Neural crest cell (in vitro differentiated cells): Measurements from ENCODE around the gene NUDT8. TPM values are rescaled to one million over a fixed set of nuclear protein-coding genes. Genes with fewer than 3 reads are reported as not detected.

ENCODE experiments used
- DNase-seq: peaks from one replicate; pipeline ENCODE4 v3.0.0; 2021; ENCODE audit warnings: low read depth, mixed read lengths, low spot score
- H3K27ac Mint-ChIP-seq: one replicate; pipeline ENCODE4 v1.8.0; 2021; ENCODE audit warnings: mild to moderate bottlenecking, mixed read lengths; ENCODE audit not compliant: unreplicated experiment
- H3K27me3 Mint-ChIP-seq: 2 replicates; pipeline ENCODE4 v1.8.0; 2021; ENCODE audit warnings: low read depth, mild to moderate bottlenecking, mixed read lengths
- H3K36me3 Mint-ChIP-seq: 2 replicates; pipeline ENCODE4 v1.8.0; 2021; ENCODE audit warnings: low read depth, mild to moderate bottlenecking, mixed read lengths
- H3K4me1 Mint-ChIP-seq: 2 replicates; pipeline ENCODE4 v1.8.0; 2021; ENCODE audit warnings: mixed read lengths
- H3K4me3 Mint-ChIP-seq: one replicate; pipeline ENCODE4 v1.8.0; 2021; ENCODE audit warnings: mild to moderate bottlenecking, mixed read lengths
- H3K9me3 Mint-ChIP-seq: 2 replicates; pipeline ENCODE4 v1.8.0; 2021; ENCODE audit warnings: mixed read lengths
- total RNA-seq: library from RNA; stranded (reverse); gene quantifications from 2 replicates; pipeline ENCODE4 v1.2.1, GENCODE V29; 2021
- TF ChIP-seq, protein P1 (sequence below): fragments of 200-600 bp; sonication (generic); conservative IDR thresholded peaks from 2 replicates; pipeline ENCODE4 v1.5.0; 2021; ENCODE audit warnings: antibody characterized with exemption, mild to moderate bottlenecking

NUDT8 gene
- total RNA-seq, 1 donor from 2014 or later, result 13.9 TPM

DNA sequence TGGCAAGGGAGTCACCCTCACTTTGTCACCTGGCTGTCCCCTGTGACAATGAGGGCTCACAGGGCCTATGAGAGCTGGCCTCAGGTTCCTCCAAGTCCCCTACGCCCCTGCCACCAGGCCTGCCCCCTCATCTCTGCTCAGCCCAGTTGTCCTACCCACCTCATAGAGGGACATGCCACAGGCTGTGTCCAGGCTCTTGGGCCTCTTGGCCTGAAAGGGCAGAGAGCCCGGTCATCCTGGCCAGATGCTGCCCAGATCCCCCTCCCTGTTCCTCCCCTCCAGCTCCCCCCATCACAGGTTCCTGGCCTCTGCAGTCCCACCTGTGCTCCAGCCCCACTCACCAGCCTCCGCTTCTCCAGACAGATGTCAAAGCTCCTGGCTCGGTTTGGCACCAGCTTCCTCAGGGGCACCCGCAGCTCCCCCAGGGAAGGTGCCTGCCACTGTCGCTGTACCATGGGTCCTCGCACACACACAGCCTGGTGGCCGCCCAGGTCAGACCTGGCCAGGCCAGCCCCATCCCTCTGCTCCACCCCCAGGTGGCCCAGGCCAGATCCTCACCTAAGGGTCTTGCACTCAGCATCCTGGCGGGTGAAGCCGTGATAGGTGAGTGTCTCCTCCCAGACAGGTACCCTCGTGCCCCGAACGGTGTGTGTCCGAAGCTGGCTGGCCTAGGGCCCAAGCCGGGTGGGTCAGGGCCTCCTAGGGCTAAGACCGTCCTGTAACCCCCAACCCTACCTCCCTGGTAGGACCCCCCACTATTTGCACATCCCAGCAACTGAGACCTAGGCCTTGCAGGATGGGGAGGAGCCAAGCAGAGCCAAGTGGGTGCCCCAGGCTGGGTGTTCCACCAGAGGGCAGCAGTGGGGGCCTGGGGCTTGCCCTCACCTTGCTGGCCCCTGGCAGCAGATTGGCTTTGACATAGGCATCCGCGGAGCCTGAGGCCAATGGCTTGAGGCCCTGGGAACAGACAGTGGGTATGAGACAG is 14.7 kb downstream of the NUDT8 start:
- TF ChIP-seq, protein P1, sequence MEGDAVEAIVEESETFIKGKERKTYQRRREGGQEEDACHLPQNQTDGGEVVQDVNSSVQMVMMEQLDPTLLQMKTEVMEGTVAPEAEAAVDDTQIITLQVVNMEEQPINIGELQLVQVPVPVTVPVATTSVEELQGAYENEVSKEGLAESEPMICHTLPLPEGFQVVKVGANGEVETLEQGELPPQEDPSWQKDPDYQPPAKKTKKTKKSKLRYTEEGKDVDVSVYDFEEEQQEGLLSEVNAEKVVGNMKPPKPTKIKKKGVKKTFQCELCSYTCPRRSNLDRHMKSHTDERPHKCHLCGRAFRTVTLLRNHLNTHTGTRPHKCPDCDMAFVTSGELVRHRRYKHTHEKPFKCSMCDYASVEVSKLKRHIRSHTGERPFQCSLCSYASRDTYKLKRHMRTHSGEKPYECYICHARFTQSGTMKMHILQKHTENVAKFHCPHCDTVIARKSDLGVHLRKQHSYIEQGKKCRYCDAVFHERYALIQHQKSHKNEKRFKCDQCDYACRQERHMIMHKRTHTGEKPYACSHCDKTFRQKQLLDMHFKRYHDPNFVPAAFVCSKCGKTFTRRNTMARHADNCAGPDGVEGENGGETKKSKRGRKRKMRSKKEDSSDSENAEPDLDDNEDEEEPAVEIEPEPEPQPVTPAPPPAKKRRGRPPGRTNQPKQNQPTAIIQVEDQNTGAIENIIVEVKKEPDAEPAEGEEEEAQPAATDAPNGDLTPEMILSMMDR, result peak; percentile 55
- Mint-ChIP-seq H3K4me3 (no peak overlapping the region), H3K9me3 (peaks cover 5% of the 10 kb centered on the region), H3K36me3 (peaks cover 5% of the 10 kb centered on the region), H3K27me3 (peaks cover 13% of the 10 kb centered on the region), H3K27ac (no peak overlapping the region), H3K4me1 (peaks cover 20% of the 10 kb centered on the region)
- peak; percentile 46 for DNase-seq

GRCh38 chr11:67613960-67614715 is 15.6 kb downstream of the NUDT8 start:
- peak overlapping the region; percentile 31 for H3K4me3 Mint-ChIP-seq
- H3K9me3 Mint-ChIP-seq, result no peaks in the 10 kb centered on the region
- peaks cover 7% of the 10 kb centered on the region for H3K27me3 Mint-ChIP-seq
- TF ChIP-seq, protein P1, result peak; percentile 75
- peaks cover 14% of the 10 kb centered on the region for H3K4me1 Mint-ChIP-seq
- no peaks in the 10 kb centered on the region for H3K36me3 Mint-ChIP-seq
- no peak overlapping the region for H3K27ac Mint-ChIP-seq
- peak; percentile 71 for DNase-seq

DNA sequence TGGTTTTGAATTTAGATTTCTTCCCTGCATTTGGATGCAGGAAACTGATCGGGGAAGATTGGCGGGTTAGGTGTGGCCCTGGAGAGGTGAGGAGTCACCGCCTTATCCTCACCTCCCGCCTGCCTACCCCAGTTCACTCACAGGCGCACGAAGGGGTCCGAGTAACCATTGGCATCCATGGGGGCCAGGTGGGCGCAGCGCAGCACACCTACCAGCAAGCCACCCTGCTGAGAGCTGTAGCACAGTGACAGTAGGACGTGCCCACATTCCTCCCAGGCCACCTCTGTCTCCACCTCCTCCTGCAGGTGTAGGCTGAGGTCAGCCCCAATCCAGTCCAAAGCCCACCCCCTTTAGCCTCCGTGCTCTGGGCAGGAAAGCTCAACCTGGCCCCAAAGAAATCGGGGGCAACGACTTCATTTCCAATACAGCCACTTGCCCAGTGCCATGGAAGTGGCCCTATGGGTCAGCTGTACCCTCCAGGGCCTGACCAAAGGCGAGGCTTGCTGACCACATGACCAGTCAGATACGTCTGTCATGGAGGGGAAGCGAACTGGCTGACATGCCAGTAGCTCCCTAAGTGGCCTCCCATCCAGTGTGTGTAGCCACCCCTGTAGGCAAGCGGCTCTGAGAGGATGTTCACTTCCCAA is 16.3 kb downstream of the NUDT8 start:
- Mint-ChIP-seq H3K27me3 (peaks cover 7% of the 10 kb centered on the region), H3K9me3 (no peaks in the 10 kb centered on the region), H3K4me3 (peak overlapping the region; percentile 34), H3K4me1 (peaks cover 14% of the 10 kb centered on the region), H3K36me3 (no peaks in the 10 kb centered on the region), H3K27ac (no peak overlapping the region)
- no peak for DNase-seq
- TF ChIP-seq, protein P1, result no peak

DNA sequence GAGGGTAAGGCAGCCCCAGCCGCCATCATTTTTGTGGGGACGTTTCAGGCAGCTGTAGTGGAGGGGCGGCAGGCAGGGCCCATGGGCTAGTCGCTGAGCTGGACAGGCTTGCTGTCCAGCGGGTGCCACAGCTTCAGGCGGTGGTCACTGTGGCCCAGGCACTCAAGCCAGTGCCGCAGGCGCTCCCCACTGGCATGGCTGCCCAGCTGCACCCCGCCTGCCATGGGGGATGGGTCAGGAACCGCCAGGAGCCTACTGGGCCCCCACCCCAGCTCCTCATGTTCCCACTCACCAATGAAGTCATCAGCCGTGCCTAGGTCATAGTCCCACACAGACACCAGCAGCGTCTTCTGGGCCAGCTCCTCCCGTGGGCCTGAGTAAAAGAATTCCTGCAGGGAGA is 17.0 kb downstream of the NUDT8 start:
- Mint-ChIP-seq H3K27me3 (peaks cover 3% of the 10 kb centered on the region), H3K9me3 (no peaks in the 10 kb centered on the region), H3K36me3 (no peaks in the 10 kb centered on the region), H3K4me3 (no peak overlapping the region), H3K27ac (no peak overlapping the region), H3K4me1 (peaks cover 10% of the 10 kb centered on the region)
- TF ChIP-seq, protein P1, result no peak
- DNase-seq, result no peak
